Kidney epithelial cell (primary cell): ENCODE measurements around the gene ABHD14A. TPM values are rescaled to one million over a fixed set of nuclear protein-coding genes. Genes with fewer than 3 reads are reported as not detected.

Experiments
- DNase-seq: peaks from one replicate; pipeline ENCODE4 v3.0.0-alpha.2; 2010; ENCODE audit warnings: low read depth
- H3K27me3 ChIP-seq: 2 replicates; pipeline ENCODE4 v1.6.0; 2011; ENCODE audit warnings: low read length; ENCODE audit not compliant: control insufficient read depth, insufficient read depth
- H3K36me3 ChIP-seq: 2 replicates; pipeline ENCODE4 v1.5.1; 2011; ENCODE audit warnings: low read length; ENCODE audit not compliant: control insufficient read depth, insufficient read depth
- H3K4me3 ChIP-seq: 2 replicates; pipeline ENCODE4 v1.5.1; 2011; ENCODE audit warnings: low read depth, mild to moderate bottlenecking, control low read depth, low read length
- total RNA-seq: library from RNA; depleted of rRNA; stranded (reverse); fragments of >200 nt; gene quantifications from 2 replicates; pipeline ENCODE4 v1.2.3, GENCODE V29; 2015
- TF ChIP-seq, protein P1 (sequence below): IDR thresholded peaks from 2 replicates; pipeline ENCODE4 v1.5.1; 2011; ENCODE audit warnings: mild to moderate bottlenecking, moderate library complexity, low read length, control low read depth, inconsistent platforms; ENCODE audit not compliant: insufficient read depth, poor library complexity, severe bottlenecking

The ABHD14A gene
- total RNA-seq, 1 donor from 2014 or later = 15.3 TPM

- no peak for DNase-seq
- TF ChIP-seq, protein P1, sequence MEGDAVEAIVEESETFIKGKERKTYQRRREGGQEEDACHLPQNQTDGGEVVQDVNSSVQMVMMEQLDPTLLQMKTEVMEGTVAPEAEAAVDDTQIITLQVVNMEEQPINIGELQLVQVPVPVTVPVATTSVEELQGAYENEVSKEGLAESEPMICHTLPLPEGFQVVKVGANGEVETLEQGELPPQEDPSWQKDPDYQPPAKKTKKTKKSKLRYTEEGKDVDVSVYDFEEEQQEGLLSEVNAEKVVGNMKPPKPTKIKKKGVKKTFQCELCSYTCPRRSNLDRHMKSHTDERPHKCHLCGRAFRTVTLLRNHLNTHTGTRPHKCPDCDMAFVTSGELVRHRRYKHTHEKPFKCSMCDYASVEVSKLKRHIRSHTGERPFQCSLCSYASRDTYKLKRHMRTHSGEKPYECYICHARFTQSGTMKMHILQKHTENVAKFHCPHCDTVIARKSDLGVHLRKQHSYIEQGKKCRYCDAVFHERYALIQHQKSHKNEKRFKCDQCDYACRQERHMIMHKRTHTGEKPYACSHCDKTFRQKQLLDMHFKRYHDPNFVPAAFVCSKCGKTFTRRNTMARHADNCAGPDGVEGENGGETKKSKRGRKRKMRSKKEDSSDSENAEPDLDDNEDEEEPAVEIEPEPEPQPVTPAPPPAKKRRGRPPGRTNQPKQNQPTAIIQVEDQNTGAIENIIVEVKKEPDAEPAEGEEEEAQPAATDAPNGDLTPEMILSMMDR = no peak
- Histone ChIP-seq H3K27me3 (no peaks in the 10 kb centered on the region), H3K4me3 (peak within 1 kb of the TSS; percentile 44), H3K36me3 (no peaks in the 10 kb centered on the region)
Observed at GRCh38 chr3:51982838-51983577, 8.1 kb downstream of the ABHD14A start, which contains the start of gene ACY1. ACY1 (plus strand) TSS chr3:51983535; CDS start chr3:51984065, 530 bp downstream.

- TF ChIP-seq, protein P1 = no peak
- H3K36me3 ChIP-seq = no peaks in the 10 kb centered on the region
- H3K4me3 ChIP-seq = peak overlapping the region; percentile 44
- H3K27me3 ChIP-seq = no peaks in the 10 kb centered on the region
- no peak for DNase-seq
Observed at GRCh38 chr3:51983578-51984268, 8.9 kb downstream of the ABHD14A start.

GRCh38 chr3:51984269-51984647 is 9.4 kb downstream of the ABHD14A start:
- H3K27me3 ChIP-seq = no peaks in the 10 kb centered on the region
- no peak overlapping the region for H3K4me3 ChIP-seq
- DNase-seq = no peak
- TF ChIP-seq, protein P1 = no peak
- H3K36me3 ChIP-seq = no peaks in the 10 kb centered on the region

DNA sequence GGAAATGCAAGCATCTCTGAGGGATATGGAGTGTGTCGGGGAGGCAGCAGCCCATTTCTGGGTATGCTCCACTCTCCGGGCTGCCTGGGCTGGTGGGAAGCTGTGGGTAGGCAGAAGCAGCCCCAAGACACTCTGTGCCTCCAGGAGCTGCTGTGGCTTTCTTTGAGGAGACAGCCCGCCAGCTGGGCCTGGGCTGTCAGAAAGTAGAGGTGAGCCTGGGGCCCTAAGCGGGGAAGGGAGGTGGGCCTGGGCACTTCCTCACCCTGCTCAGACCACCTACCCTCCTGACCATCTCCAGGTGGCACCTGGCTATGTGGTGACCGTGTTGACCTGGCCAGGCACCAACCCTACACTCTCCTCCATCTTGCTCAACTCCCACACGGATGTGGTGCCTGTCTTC is 10.2 kb downstream of the ABHD14A start:
- TF ChIP-seq, protein P1 = no peak
- Histone ChIP-seq H3K36me3 (no peaks in the 10 kb centered on the region), H3K27me3 (no peaks in the 10 kb centered on the region), H3K4me3 (no peak overlapping the region)
- no peak for DNase-seq

DNA sequence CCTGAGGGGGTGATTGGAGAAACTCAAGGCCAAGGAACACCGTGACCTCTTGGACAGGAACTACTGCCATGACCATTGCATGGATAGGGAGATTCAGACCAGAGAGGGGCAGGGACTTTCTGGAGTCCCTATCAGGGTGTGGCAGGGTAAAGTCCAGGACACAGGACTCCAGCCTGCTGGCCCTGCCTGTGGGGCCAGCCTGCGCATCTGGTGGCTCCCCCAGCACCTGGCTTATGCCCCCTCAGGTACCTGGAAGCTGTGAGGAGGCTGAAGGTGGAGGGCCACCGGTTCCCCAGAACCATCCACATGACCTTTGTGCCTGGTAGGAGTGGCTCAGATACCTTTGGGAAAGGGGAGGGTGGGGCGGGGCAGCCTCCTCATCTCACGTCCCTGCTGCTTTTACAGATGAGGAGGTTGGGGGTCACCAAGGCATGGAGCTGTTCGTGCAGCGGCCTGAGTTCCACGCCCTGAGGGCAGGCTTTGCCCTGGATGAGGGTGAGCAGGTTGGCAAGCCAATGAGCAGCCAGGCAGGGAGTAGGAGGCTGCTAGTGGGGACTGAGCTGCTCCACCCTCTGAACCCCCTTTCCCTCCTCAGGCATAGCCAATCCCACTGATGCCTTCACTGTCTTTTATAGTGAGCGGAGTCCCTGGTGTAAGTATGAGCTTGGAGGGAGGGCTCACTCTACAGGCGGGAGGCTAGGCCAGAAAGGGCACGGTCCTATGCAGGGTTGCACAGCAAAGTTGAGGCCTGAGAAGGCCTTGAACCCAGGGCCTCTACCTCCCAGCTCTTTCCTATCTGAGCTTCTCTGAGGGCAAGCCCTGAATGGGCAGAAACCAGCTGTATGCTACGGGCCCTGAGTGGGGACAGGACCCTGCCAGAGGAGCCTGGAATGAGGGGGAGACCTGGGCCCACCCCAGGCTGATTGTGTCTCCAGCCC is 11.4 kb downstream of the ABHD14A start:
- TF ChIP-seq, protein P1 = no peak
- no peak for DNase-seq

More for the DNA sequence above, 11.4 kb downstream of the ABHD14A start:
- H3K4me3 ChIP-seq = no peak overlapping the region
- H3K27me3 ChIP-seq = no peaks in the 10 kb centered on the region
- no peaks in the 10 kb centered on the region for H3K36me3 ChIP-seq
